Ectodermal cell (in vitro differentiated cells): ENCODE data around the gene CEP112.

Experiments used
- H3K27ac ChIP-seq: 2 replicates; pipeline ENCODE4 v1.7.0; 2013; ENCODE audit warnings: mild to moderate bottlenecking, low read depth, low read length; ENCODE audit not compliant: insufficient read depth, poor library complexity, severe bottlenecking
- H3K27me3 ChIP-seq: 2 replicates; pipeline ENCODE4 v1.7.0; 2013; ENCODE audit warnings: mild to moderate bottlenecking, low read length; ENCODE audit not compliant: insufficient read depth, control insufficient read depth, poor library complexity, severe bottlenecking
- H3K36me3 ChIP-seq: one replicate; pipeline ENCODE4 v1.7.0; 2013; ENCODE audit warnings: low read length; ENCODE audit not compliant: control insufficient read depth, insufficient read depth
- H3K4me1 ChIP-seq: one replicate; pipeline ENCODE4 v1.7.0; 2013; ENCODE audit warnings: low read length; ENCODE audit not compliant: control insufficient read depth, insufficient read depth
- H3K4me3 ChIP-seq: 2 replicates; pipeline ENCODE4 v1.7.0; 2013; ENCODE audit warnings: low read depth, low read length, control low read depth; ENCODE audit not compliant: insufficient read depth
- H3K9me3 ChIP-seq: 2 replicates; pipeline ENCODE4 v1.7.0; 2013; ENCODE audit warnings: mild to moderate bottlenecking, low read length, moderate library complexity; ENCODE audit not compliant: control insufficient read depth
- WGBS, 2 experiments: methylation state at CpG; one replicate each; pipeline ENCODE4 v1.1.7; 2013; ENCODE audit warnings: missing lambda C conversion rate in 2 of 2; 5-methylcytosine and 5-hydroxymethylcytosine counted together

Gene CEP112

DNA sequence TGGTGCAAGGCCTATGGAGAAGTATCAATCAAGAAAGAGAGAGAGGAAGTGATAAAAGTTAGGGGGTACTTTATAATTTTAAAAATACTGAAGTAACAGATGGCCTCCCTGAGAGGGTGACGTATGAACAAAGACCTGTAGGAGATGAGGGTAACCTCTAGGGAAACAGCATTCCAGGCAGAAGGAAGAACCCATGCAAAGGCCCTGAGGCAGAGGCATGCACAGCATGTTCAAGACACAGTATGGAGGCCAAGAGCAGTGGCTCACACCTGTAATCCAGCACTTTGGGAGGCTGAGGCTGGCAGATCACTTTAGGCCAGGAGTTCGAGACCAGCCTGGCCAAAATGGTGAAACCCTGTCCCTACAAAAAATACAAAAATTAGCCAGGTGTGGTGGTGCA lies 437.9 kb downstream of the CEP112 start:
- no peaks in the 10 kb centered on the region for H3K27me3 ChIP-seq
- no peaks in the 10 kb centered on the region for H3K9me3 ChIP-seq
- no peak overlapping the region for H3K27ac ChIP-seq
- no peaks in the 10 kb centered on the region for H3K36me3 ChIP-seq
- H3K4me3 ChIP-seq, result no peak overlapping the region
- no peaks in the 10 kb centered on the region for H3K4me1 ChIP-seq
- 91 to 92% methylated on average over 2 of the region's 2 CpGs for WGBS, 2 experiments

GRCh38 chr17:65753348-65753747 lies 438.6 kb downstream of the CEP112 start:
- no peaks in the 10 kb centered on the region for H3K27me3 ChIP-seq
- H3K36me3 ChIP-seq, result no peaks in the 10 kb centered on the region
- no peaks in the 10 kb centered on the region for H3K9me3 ChIP-seq
- H3K4me1 ChIP-seq, result no peaks in the 10 kb centered on the region
- no peak overlapping the region for H3K27ac ChIP-seq
- H3K4me3 ChIP-seq, result no peak overlapping the region
- 64% methylated on average over 3 of the region's 4 CpGs for WGBS, 2 experiments

- Histone ChIP-seq H3K36me3 (no peaks in the 10 kb centered on the region), H3K27me3 (no peaks in the 10 kb centered on the region), H3K27ac (no peak overlapping the region), H3K9me3 (no peaks in the 10 kb centered on the region), H3K4me1 (no peaks in the 10 kb centered on the region), H3K4me3 (no peak overlapping the region)
- 91 to 94% methylated on average over 5 of the region's 5 CpGs for WGBS, 2 experiments
Measured at GRCh38 chr17:65751263-65751662, 440.7 kb downstream of the CEP112 start.

GRCh38 chr17:65750631-65751115 lies 441.3 kb downstream of the CEP112 start:
- 90 to 93% methylated on average over 2 of the region's 2 CpGs for WGBS, 2 experiments
- Histone ChIP-seq H3K27ac (no peak overlapping the region), H3K9me3 (no peaks in the 10 kb centered on the region), H3K27me3 (no peaks in the 10 kb centered on the region), H3K36me3 (no peaks in the 10 kb centered on the region), H3K4me1 (no peaks in the 10 kb centered on the region), H3K4me3 (no peak overlapping the region)

GRCh38 chr17:65750166-65750565 lies 441.8 kb downstream of the CEP112 start:
- H3K4me1 ChIP-seq, result no peaks in the 10 kb centered on the region
- no peaks in the 10 kb centered on the region for H3K9me3 ChIP-seq
- no peak overlapping the region for H3K4me3 ChIP-seq
- no peaks in the 10 kb centered on the region for H3K27me3 ChIP-seq
- no peaks in the 10 kb centered on the region for H3K36me3 ChIP-seq
- no peak overlapping the region for H3K27ac ChIP-seq
- WGBS, 2 experiments, result 91 to 100% methylated on average over 1 of the region's 1 CpG

GRCh38 chr17:65749479-65749878 lies 442.5 kb downstream of the CEP112 start:
- H3K36me3 ChIP-seq, result no peaks in the 10 kb centered on the region
- no peaks in the 10 kb centered on the region for H3K27me3 ChIP-seq
- WGBS, 2 experiments, result 100% methylated on average over 1 of the region's 2 CpGs
- H3K27ac ChIP-seq, result no peak overlapping the region
- H3K9me3 ChIP-seq, result no peaks in the 10 kb centered on the region
- H3K4me3 ChIP-seq, result no peak overlapping the region
- H3K4me1 ChIP-seq, result no peaks in the 10 kb centered on the region

DNA sequence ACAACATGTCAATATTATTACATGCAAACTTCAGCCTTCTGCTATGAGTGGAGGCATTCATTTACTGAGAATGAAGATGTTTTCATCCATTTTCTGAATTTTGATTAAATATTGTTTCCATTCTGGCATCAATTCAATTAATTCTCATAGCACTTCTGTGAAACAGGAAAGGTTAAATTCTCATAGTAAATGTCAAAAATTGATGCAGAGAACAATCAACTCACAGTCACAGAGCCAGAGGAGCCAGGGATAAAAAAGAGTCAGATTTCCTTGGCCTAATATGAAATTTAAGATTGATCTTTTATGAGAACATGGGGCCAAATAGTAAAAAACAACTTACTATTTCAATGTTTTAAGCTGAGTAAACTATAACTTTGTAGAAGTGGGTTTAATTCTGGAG lies 446.7 kb downstream of the CEP112 start:
- Histone ChIP-seq H3K9me3 (no peaks in the 10 kb centered on the region), H3K4me1 (peaks cover 10% of the 10 kb centered on the region), H3K27ac (no peak overlapping the region), H3K4me3 (no peak overlapping the region), H3K27me3 (no peaks in the 10 kb centered on the region), H3K36me3 (no peaks in the 10 kb centered on the region)

DNA sequence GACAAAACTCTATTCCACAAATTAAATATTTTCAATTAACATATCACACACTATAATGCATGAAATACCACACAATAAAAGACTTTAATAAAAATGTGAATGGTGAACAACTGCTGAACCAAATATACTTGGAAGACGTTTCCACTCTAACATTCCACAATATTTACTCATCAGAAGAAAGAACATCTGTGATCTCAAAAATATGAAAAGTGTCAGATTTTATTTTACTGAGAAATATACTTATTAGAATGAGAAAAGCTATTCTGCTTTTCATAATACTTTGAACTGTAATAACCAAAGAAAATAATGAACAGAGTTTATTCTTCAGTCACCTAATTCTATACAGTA lies 448.7 kb downstream of the CEP112 start:
- H3K4me3 ChIP-seq, result no peak overlapping the region
- H3K36me3 ChIP-seq, result no peaks in the 10 kb centered on the region
- no peaks in the 10 kb centered on the region for H3K27me3 ChIP-seq
- H3K9me3 ChIP-seq, result peaks cover 2% of the 10 kb centered on the region
- peaks cover 10% of the 10 kb centered on the region for H3K4me1 ChIP-seq
- WGBS, 2 experiments, result no CpG with 5 or more reads among the region's 1 CpG
- H3K27ac ChIP-seq, result no peak overlapping the region

GRCh38 chr17:65742403-65743307 lies 449.3 kb downstream of the CEP112 start:
- Histone ChIP-seq H3K4me3 (no peak overlapping the region), H3K36me3 (no peaks in the 10 kb centered on the region), H3K27me3 (no peaks in the 10 kb centered on the region), H3K9me3 (peaks cover 2% of the 10 kb centered on the region), H3K27ac (peak overlapping the region; percentile 1), H3K4me1 (peaks cover 10% of the 10 kb centered on the region)
- WGBS, 2 experiments, result 57 to 62% methylated on average over 5 to 6 of the region's 6 CpGs

GRCh38 chr17:65741710-65742109 lies 450.2 kb downstream of the CEP112 start:
- Histone ChIP-seq H3K27me3 (no peaks in the 10 kb centered on the region), H3K36me3 (no peaks in the 10 kb centered on the region), H3K9me3 (peaks cover 2% of the 10 kb centered on the region), H3K4me1 (peaks cover 10% of the 10 kb centered on the region), H3K27ac (no peak overlapping the region), H3K4me3 (no peak overlapping the region)
- WGBS, 2 experiments, result 75 to 100% methylated on average over 1 of the region's 1 CpG
